ENCODE measurements around the gene COX5A. TPM values are rescaled to one million over a fixed set of nuclear protein-coding genes. Genes with fewer than 3 reads are reported as not detected.

Gene COX5A
- total RNA-seq, 1 donor from 2014 or later = 207 TPM

GRCh38 chr15:74933573-74933972 lies 4.3 kb downstream of the COX5A start:
- H3K27ac Mint-ChIP-seq (ENCODE audit: unreplicated experiment) = no peak overlapping the region
- no peak overlapping the region for H3K4me3 ChIP-seq (ENCODE audit: insufficient read depth, low read depth, low read length)

GRCh38 chr15:74928771-74929198 lies 9.1 kb downstream of the COX5A start:
- peaks cover 38% of the 10 kb centered on the region for H3K79me2 ChIP-seq (ENCODE audit: insufficient read depth, low read length)
- no peaks in the 10 kb centered on the region for H3K4me1 Mint-ChIP-seq (ENCODE audit: low read depth, unreplicated experiment)
- H3K4me3 Mint-ChIP-seq (ENCODE audit: unreplicated experiment) = no peak overlapping the region

More at GRCh38 chr15:74933573-74933972, 4.3 kb downstream of the COX5A start:
- H3K27ac ChIP-seq (ENCODE audit: low read depth, low read length) = no peak overlapping the region
- Mint-ChIP-seq H3K27me3 (ENCODE audit: low read depth, unreplicated experiment) (no peaks in the 10 kb centered on the region), H3K36me3 (ENCODE audit: low read depth, unreplicated experiment) (no peaks in the 10 kb centered on the region), H3K4me3 (ENCODE audit: unreplicated experiment) (no peak overlapping the region), H3K4me1 (ENCODE audit: low read depth, unreplicated experiment) (peaks cover 2% of the 10 kb centered on the region), H3K9me3 (ENCODE audit: unreplicated experiment) (no peaks in the 10 kb centered on the region)
- H3K9ac ChIP-seq (ENCODE audit: low read length) = no peak overlapping the region
- TF ChIP-seq CTCF (IDR thresholded peaks at IDR 0.05; ENCODE audit: insufficient read depth, low read depth, low read length) (no peak), EZH2 (IDR thresholded peaks at IDR 0.05; ENCODE audit: insufficient read depth, low read length) (no peak)
- DNase-seq (ENCODE audit: low read depth) (no peak), FAIRE-seq (no peak)
- H3K36me3 ChIP-seq (ENCODE audit: insufficient read depth, low read length) = peaks cover 6% of the 10 kb centered on the region
- peaks cover 3% of the 10 kb centered on the region for H3K4me1 ChIP-seq (ENCODE audit: insufficient read depth, low read length)
- H3K9me3 ChIP-seq (ENCODE audit: insufficient read depth, low read depth, low read length) = no peaks in the 10 kb centered on the region
- H4K20me1 ChIP-seq (ENCODE audit: insufficient read depth, low read length) = peaks cover 35% of the 10 kb centered on the region
- no peak overlapping the region for H3K4me2 ChIP-seq (ENCODE audit: low read length)
- no peaks in the 10 kb centered on the region for H3K27me3 ChIP-seq (ENCODE audit: insufficient read depth, low read length)
- no peak overlapping the region for H2AFZ ChIP-seq (ENCODE audit: low read depth, low read length)
- peaks cover 71% of the 10 kb centered on the region for H3K79me2 ChIP-seq (ENCODE audit: insufficient read depth, low read length)

More at GRCh38 chr15:74928771-74929198, 9.1 kb downstream of the COX5A start:
- no peaks in the 10 kb centered on the region for H3K27me3 Mint-ChIP-seq (ENCODE audit: low read depth, unreplicated experiment)
- H3K4me3 ChIP-seq (ENCODE audit: insufficient read depth, low read depth, low read length) = no peak overlapping the region
- no peaks in the 10 kb centered on the region for H3K36me3 Mint-ChIP-seq (ENCODE audit: low read depth, unreplicated experiment)
- H3K27me3 ChIP-seq (ENCODE audit: insufficient read depth, low read length) = no peaks in the 10 kb centered on the region
- H3K4me1 ChIP-seq (ENCODE audit: insufficient read depth, low read length) = no peaks in the 10 kb centered on the region
- H2AFZ ChIP-seq (ENCODE audit: low read depth, low read length) = no peak overlapping the region
- H4K20me1 ChIP-seq (ENCODE audit: insufficient read depth, low read length) = peaks cover 19% of the 10 kb centered on the region
- peaks cover 21% of the 10 kb centered on the region for H3K36me3 ChIP-seq (ENCODE audit: insufficient read depth, low read length)
- no peak overlapping the region for H3K9ac ChIP-seq (ENCODE audit: low read length)
- FAIRE-seq (no peak), DNase-seq (ENCODE audit: low read depth) (no peak)
- H3K9me3 ChIP-seq (ENCODE audit: insufficient read depth, low read depth, low read length) = no peaks in the 10 kb centered on the region
- no peak overlapping the region for H3K27ac Mint-ChIP-seq (ENCODE audit: unreplicated experiment)
- H3K9me3 Mint-ChIP-seq (ENCODE audit: unreplicated experiment) = no peaks in the 10 kb centered on the region
- TF ChIP-seq CTCF (IDR thresholded peaks at IDR 0.05; ENCODE audit: insufficient read depth, low read depth, low read length) = no peak
- TF ChIP-seq EZH2 (IDR thresholded peaks at IDR 0.05; ENCODE audit: insufficient read depth, low read length) = no peak
- H3K4me2 ChIP-seq (ENCODE audit: low read length) = no peak overlapping the region
- H3K27ac ChIP-seq (ENCODE audit: low read depth, low read length) = no peak overlapping the region

Data from astrocyte (in vitro differentiated cells and primary cell).